Ovary (tissue), 10 donors: Measurements from ENCODE around the gene ZNF682. TPM values are rescaled to one million over a fixed set of nuclear protein-coding genes. Genes with fewer than 3 reads are reported as not detected.
"Not testable (repeated sequence)": the region's sequence is repeated elsewhere in the genome, so short reads cannot be mapped to it uniquely, and the experiment has no call there.

Experiments
- DNase-seq, 5 donors: peaks; one replicate each; pipeline ENCODE4 v3.0.0-alpha.2; 2019 to 2020
- H3K27ac ChIP-seq, 2 donors: fragments of 200-600 bp; one replicate each; pipeline versions ENCODE4 v1.5.1 to v1.8.0; 2019 to 2022
- H3K27me3 ChIP-seq: fragments of 200-600 bp; one replicate; pipeline ENCODE4 v1.8.0; 2022
- H3K36me3 ChIP-seq: fragments of 200-600 bp; sonication (generic); one replicate; pipeline ENCODE4 v1.5.1; 2019
- H3K4me1 ChIP-seq: one replicate; pipeline ENCODE4 v1.8.1; 2013; ENCODE audit warnings: mild to moderate bottlenecking, moderate library complexity; ENCODE audit not compliant: insufficient read depth
- H3K4me3 ChIP-seq: fragments of 200-600 bp; sonication (generic); one replicate; pipeline ENCODE4 v1.5.1; 2017
- H3K9me3 ChIP-seq, 2 donors: fragments of 200-600 bp in 1 of 2; sonication (generic) in 1 of 2; one replicate each; pipeline versions ENCODE4 v1.5.1 to v1.8.1; 2013 to 2019; ENCODE audit warnings: mild to moderate bottlenecking in 1 of 2, moderate library complexity in 1 of 2
- CTCF ChIP-seq, 3 donors: fragments of 450-650 bp in 2 of 3; fragments of 200-600 bp in 1 of 3; IDR thresholded peaks; one replicate each; pipeline versions ENCODE4 v1.5.1 to v1.8.0; 2016 to 2022; ENCODE audit warnings: antibody characterized with exemption in 3 of 3, mild to moderate bottlenecking in 1 of 3
- EP300 ChIP-seq: sonication (generic); formaldehyde crosslinking; IDR thresholded peaks from one replicate; pipeline ENCODE4 v1.6.1; 2017; ENCODE audit warnings: antibody characterized with exemption
- POLR2A ChIP-seq: fragments of 450-650 bp; IDR thresholded peaks from one replicate; pipeline ENCODE4 v1.6.1; 2017; ENCODE audit warnings: antibody characterized with exemption, mild to moderate bottlenecking, moderate library complexity
- WGBS, 3 donors: extraction: QIAGEN DNeasy Blood & Tissue Kit in 1 of 3; methylation state at CpG; one replicate each; pipeline versions ENCODE4 v1.1.5 to v1.1.7; 2013 to 2017; 5-methylcytosine and 5-hydroxymethylcytosine counted together
- intact Hi-C, 4 donors: fragments of 100-400 bp; cut with DNase I; formaldehyde crosslinking; loops; one replicate each; pipeline versions ENCODE4 v1.11.0 to v1.15.1; 2022 to 2023
- long read RNA-seq, 3 donors: library from polyadenylated mRNA in 2 of 3; unstranded in 2 of 3; transcript quantifications; one replicate each; pipeline ENCODE4 v2.0.0 and lab custom pipeline, GENCODE V29; 2021 to 2026
- polyA plus RNA-seq, 2 donors: library from polyadenylated mRNA; stranded (reverse); fragments of 200-250 nt in 1 of 2; fragments of 350-450 nt in 1 of 2; fragmentation: Illumina TruSeq in 1 of 2; extraction: RNeasy Lipid Tissue Mini Kit (QIAGEN cat#74804) in 1 of 2; gene quantifications; one replicate each; pipeline ENCODE4 v1.2.3, GENCODE V29; 2013 to 2014
- total RNA-seq, 7 donors: library from RNA; depleted of rRNA in 2 of 7; stranded (reverse); fragments of >200 nt in 2 of 7; fragmentation: NEBNext Ultra II Directional in 3 of 7; extraction: Animal tissue kit (Norgen Biotek cat#: 25700) in 3 of 7; gene quantifications; one replicate each; pipeline versions ENCODE4 v1.1.0 to v1.2.4, GENCODE V29; 2016 to 2023
- donor health status: DM: no; HTN: no; CAD: no; lungs with moderate emphysema.
- donor health status: DM: no; HTN: no; CAD: no.
- donor health status: Bipolar disorder and iron deficiency.
- donor health status: DM: yes; HTN: yes; CAD: no.
- donor health status: DM: no; HTN: no; CAD: no.
- donor health status: DM: yes; HTN: yes; CAD: no.

ZNF682 gene
- total RNA-seq (1 to 10 TPM; 1.4 to 7.6 (median 4.5) TPM), polyA plus RNA-seq (1 to 10 TPM; 1.9 to 3.6 TPM)
- long read RNA-seq, donor 1, partial matches to known transcripts: 1 of 4 reads
- long read RNA-seq, donor 1, other reads (novel, unspliced or antisense): 1 of 4 reads
- long read RNA-seq, donor 2, partial matches to known transcripts: 18 of 29 reads
- long read RNA-seq, donor 2, other reads (novel, unspliced or antisense): 5 of 29 reads
- long read RNA-seq, donor 3, partial matches to known transcripts: 0 of 3 reads
- long read RNA-seq, donor 3, other reads (novel, unspliced or antisense): 1 of 3 reads

GRCh38 chr19:20039203-20039723, at the start of gene ZNF682:
ZNF682 (minus strand) TSS chr19:20039505; CDS start chr19:20039345, 160 bp downstream.
- Histone ChIP-seq H3K4me3 (peak within 1 kb of the TSS; percentile 67), H3K36me3 (no peaks in the 10 kb centered on the region), H3K9me3 (no peaks in the 10 kb centered on the region), H3K27ac (peak within 1 kb of the TSS in 1 of 2 donors; percentile 29), H3K27me3 (no peaks in the 10 kb centered on the region), H3K4me1 (no peaks in the 10 kb centered on the region)
- 0% methylated on average over 16 to 25 of the region's 25 CpGs for WGBS, 3 donors
- intact Hi-C loops: no loop called here
- no peak for TF ChIP-seq EP300
- TF ChIP-seq CTCF (IDR thresholded peaks at IDR 0.05): no peak
- no peak for TF ChIP-seq POLR2A
- DNase-seq: peak; percentile 92 to 97 (median 96)

- H3K27me3 ChIP-seq, H3K36me3 ChIP-seq, H3K4me3 ChIP-seq, DNase-seq, H3K27ac ChIP-seq, H3K4me1 ChIP-seq, intact Hi-C loops, H3K9me3 ChIP-seq: not testable (repeated sequence)
- 54 to 72% (median 71%) methylated on average over 7 of the region's 7 CpGs for WGBS, 3 donors
Measured at GRCh38 chr19:20082876-20083275, 43.6 kb upstream of the ZNF682 start.

- intact Hi-C loops, H3K27me3 ChIP-seq, H3K4me3 ChIP-seq, H3K9me3 ChIP-seq, DNase-seq, H3K4me1 ChIP-seq, H3K27ac ChIP-seq, H3K36me3 ChIP-seq: not testable (repeated sequence)
- WGBS, 3 donors: 34 to 66% (median 57%) methylated on average over 3 of the region's 3 CpGs
Measured at GRCh38 chr19:20082232-20082833, 43.0 kb upstream of the ZNF682 start.

GRCh38 chr19:20080656-20081055, 41.4 kb upstream of the ZNF682 start:
- Histone ChIP-seq H3K4me3 (no peak overlapping the region), H3K4me1 (peaks cover 3% of the 10 kb centered on the region), H3K27me3 (no peaks in the 10 kb centered on the region), H3K9me3 (no peaks in the 10 kb centered on the region), H3K36me3 (no peaks in the 10 kb centered on the region), H3K27ac (no peak overlapping the region)
- WGBS, 3 donors: 21 to 41% (median 36%) methylated on average over 3 of the region's 3 CpGs
- intact Hi-C loops: no loop called here
- DNase-seq: no peak
- TF ChIP-seq CTCF (IDR thresholded peaks at IDR 0.05) (no peak), POLR2A (no peak), EP300 (no peak)

- Histone ChIP-seq H3K4me1 (peaks cover 3% of the 10 kb centered on the region), H3K4me3 (no peak overlapping the region), H3K27me3 (no peaks in the 10 kb centered on the region), H3K27ac (no peak overlapping the region), H3K36me3 (no peaks in the 10 kb centered on the region), H3K9me3 (no peaks in the 10 kb centered on the region)
- TF ChIP-seq CTCF (IDR thresholded peaks at IDR 0.05): no peak
- intact Hi-C loops: no loop called here
- WGBS, 3 donors: 17 to 40% (median 31%) methylated on average over 8 of the region's 8 CpGs
- no peak for DNase-seq
Measured at GRCh38 chr19:20079476-20079875, 40.2 kb upstream of the ZNF682 start.
